NCI-H1092 (cell line): ENCODE results near the gene CSMD2.

Experiments used
- DNase-seq: peaks from one replicate; lab custom pipeline; 2025; lab: John Stamatoyannopoulos, UW

The CSMD2 gene

GRCh38 chr1:33635336-33636012, 529.6 kb downstream of the CSMD2 start:
- DNase-seq: no peak

- no peak for DNase-seq
These were observed 530.2 kb downstream of the CSMD2 start for GRCh38 chr1:33634806-33635205.

DNA sequence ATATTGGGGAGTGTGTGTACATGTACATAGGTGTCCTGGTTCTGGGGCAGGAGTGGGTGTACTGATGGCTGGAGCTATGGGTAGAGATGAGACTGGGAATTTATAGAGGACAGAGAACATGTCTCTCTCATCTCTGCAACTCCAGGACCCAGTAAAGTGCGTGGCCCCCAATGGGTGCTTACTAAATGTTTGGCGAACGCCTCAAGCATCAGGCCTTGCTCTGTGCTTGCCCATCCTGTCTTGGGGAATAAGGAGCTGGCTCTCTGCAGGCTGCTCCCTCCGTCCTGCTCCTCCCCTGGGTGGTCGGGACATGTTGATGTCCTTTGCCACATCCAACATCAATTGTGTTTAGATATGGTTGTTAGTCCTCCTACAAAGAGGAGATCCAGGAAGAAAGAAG, 530.9 kb downstream of the CSMD2 start:
- DNase-seq: no peak

GRCh38 chr1:33633019-33633801, 531.8 kb downstream of the CSMD2 start:
- peak; percentile 92 for DNase-seq

DNA sequence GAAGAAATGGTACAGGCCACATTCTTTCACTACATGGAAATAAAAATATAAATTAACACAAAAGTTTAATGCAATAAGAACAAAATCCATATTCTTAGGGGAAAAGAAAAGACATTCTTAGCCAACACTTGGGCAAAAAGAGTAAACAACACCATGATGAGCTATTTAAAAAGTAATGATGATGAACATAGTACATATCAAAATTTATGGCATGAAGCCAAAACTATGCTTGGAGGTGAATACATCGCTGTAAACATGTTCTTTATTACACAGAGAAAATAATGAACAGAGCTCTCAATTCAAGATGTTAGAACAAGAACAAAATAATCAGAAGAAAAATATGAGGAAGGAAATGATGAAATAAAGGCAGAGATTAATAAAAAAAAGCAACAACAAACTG, 534.3 kb downstream of the CSMD2 start:
- DNase-seq: no peak

DNA sequence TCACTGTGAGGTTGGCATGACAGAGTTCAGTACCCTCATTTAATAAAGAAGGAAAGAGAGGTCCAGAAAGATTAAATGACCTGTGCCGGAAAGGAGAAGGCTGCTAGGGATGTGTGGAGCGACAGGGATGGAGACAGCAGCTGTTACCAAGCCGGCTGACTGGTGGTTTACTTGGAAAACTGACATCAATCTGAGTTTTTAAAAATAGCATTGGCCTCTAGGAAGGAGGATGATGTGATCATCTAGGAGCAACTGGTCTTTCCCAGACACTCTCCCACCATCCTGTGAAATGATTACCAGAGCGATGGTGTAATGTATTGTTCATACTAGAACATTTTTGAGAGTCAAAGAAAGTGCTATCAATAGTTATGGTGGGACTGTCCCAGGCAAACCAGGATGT, 538.2 kb downstream of the CSMD2 start:
- no peak for DNase-seq

- no peak for DNase-seq
These were observed 539.8 kb downstream of the CSMD2 start for GRCh38 chr1:33624991-33625870.

DNA sequence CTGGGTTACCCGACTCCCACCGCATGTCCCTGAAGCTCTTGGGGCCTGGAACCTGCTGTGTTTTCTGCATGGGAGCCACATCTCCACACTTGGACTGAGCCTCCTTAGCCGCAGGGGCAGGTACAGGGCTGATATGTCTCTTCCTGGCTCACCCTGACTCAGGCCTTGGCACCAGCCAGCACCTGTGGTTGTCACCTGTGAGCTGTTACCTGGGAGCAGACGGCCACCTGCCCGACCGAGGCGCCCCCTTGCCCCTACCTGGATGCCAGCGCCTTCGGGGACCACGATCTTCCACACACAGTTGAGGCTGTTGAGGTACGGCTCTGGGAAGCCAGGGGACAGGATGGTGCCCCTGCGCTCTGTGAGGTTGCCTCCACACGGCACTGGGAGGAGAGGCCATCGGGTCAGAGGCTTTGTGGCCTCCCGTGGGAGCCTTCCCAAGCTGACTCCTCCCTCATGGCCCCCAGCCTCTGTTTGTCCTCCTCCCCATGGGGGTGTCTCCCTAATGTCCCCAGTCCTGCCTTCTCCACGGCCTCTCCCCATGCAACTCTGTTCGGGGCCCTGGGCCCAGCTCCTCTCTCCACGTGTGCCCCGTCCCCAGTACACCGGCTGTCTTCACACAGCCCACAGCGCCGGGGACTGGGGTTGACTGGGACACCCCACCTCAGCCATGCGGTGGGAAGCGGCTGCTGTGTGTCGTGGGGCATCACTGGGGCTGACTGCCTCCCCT, 540.6 kb downstream of the CSMD2 start:
- no peak for DNase-seq

- no peak for DNase-seq
These were observed 541.2 kb downstream of the CSMD2 start for GRCh38 chr1:33623811-33624210.

GRCh38 chr1:33622757-33623156, 542.3 kb downstream of the CSMD2 start:
- DNase-seq: no peak

- no peak for DNase-seq
These were observed 546.4 kb downstream of the CSMD2 start for GRCh38 chr1:33618636-33619035.

GRCh38 chr1:33617451-33617850, 547.6 kb downstream of the CSMD2 start:
- DNase-seq: no peak

DNA sequence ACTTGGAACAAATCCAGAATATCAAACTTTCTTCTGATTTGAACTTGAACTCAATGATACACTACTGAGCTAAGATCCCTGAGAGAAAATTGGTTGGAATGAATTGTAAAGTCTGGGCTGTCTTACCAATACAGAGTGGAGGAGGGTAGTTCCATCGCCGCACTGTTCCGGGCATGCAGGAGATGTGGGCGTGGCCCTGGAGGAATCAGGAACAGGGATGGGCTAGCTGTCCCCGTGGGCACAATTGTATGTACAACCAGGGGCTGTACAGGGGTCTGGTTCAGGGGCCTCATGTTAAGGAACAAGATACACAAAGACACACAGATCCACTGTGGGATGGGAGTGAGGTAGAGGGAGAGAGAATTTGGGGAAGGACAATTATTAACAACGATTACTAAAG, 548.2 kb downstream of the CSMD2 start:
- no peak for DNase-seq

GRCh38 chr1:33615546-33615945, 549.5 kb downstream of the CSMD2 start:
- no peak for DNase-seq

GRCh38 chr1:33610864-33611455, 554.1 kb downstream of the CSMD2 start:
- no peak for DNase-seq

DNA sequence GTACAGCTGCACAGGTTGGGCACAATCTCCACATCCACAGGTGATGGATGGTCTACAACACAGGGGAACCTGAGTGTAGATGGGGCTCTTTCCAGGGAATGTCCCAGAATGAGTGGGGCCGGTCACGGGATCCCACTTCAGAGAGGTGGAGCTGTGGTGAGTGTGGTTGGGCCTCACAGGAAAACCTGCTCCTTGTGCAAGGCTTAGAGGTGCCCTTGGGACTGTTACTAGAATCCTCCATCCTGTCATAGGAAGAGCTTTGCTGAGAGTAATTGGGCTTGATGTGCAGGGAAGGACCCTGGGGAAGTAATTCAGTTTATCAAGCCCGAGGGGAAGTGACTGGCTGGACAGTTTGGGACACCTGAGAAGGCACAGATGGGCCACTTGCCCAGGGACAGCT, 554.6 kb downstream of the CSMD2 start:
- DNase-seq: no peak

- no peak for DNase-seq
These were observed 555.3 kb downstream of the CSMD2 start for GRCh38 chr1:33609739-33610138.

DNA sequence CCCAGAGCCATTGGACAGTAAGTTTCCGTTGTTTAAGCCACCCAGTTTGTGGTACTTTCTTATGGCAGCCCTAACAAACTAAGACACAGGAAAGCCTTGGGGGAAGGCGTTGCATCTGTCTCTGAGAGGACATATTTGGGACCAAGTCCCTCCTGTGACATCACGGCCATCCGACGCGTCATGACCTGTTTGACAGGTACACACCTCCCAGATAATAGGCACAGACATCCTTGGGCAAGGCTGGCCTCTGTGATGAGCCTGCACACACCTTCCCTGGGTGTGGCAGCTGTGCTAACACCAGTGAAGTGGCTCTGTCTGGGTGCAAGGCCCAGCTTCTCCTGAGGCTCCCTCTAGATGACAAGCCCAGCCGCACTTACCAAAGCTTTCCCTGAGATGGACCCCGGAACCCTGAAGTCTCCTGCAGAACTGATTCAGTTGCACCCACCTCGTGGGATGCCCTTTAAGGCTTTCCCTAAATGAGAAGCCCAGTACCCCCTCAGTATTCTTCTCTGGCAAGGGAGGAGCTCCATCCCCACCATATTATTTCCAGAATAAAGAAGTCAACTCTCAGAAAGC, 556.1 kb downstream of the CSMD2 start:
- no peak for DNase-seq

GRCh38 chr1:33607444-33608005, 557.5 kb downstream of the CSMD2 start:
- DNase-seq: no peak

DNA sequence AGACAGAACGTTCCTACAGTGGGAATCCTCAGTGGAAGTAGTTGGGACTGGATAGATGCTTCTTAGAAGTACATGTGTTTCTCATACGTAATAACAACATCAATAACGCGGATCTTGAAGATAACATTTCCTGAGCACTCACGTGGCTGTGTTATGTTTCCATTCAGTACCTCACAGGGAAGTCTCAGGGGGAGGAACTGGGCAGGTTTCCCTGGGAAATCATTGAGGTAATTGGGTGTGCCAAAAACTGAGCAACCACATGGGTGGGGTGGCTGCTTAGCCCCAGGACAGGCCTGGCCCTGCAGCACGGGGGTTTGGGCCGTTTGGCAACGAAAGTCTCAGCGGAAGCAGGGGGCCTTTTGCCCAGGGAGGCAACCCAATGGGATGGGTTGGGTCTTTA, 558.8 kb downstream of the CSMD2 start:
- no peak for DNase-seq

DNA sequence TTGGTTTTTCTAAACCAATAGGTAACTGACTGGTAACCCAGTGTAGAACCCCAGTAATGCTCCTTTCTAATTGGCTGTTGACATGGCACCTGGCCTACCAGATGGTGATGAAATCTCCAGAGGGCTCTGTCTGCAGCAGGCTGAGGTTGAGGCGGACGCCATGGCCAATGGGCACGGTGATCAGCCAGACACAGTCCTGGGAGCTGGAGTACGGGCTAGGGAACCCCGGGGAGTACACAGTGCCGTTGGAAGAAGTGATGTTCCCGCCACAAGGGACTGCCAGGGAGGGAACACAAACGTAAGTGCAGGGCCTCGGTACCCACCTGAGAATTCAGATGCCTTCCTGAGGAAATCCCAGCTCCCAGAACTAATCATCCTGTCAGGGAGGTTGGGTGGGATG, 562.8 kb downstream of the CSMD2 start:
- no peak for DNase-seq
